ENCODE data around the gene MDC1.
"Not testable (repeated sequence)": the region's sequence is repeated elsewhere in the genome, so short reads cannot be mapped to it uniquely, and the experiment has no call there.

GRCh38 chr6:30764490-30765043 is 47.5 kb upstream of the MDC1 start:
- TF ChIP-seq, protein P1, sequence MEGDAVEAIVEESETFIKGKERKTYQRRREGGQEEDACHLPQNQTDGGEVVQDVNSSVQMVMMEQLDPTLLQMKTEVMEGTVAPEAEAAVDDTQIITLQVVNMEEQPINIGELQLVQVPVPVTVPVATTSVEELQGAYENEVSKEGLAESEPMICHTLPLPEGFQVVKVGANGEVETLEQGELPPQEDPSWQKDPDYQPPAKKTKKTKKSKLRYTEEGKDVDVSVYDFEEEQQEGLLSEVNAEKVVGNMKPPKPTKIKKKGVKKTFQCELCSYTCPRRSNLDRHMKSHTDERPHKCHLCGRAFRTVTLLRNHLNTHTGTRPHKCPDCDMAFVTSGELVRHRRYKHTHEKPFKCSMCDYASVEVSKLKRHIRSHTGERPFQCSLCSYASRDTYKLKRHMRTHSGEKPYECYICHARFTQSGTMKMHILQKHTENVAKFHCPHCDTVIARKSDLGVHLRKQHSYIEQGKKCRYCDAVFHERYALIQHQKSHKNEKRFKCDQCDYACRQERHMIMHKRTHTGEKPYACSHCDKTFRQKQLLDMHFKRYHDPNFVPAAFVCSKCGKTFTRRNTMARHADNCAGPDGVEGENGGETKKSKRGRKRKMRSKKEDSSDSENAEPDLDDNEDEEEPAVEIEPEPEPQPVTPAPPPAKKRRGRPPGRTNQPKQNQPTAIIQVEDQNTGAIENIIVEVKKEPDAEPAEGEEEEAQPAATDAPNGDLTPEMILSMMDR (IDR thresholded peaks at IDR 0.05; ENCODE audit: low read length): not testable (repeated sequence)
- not testable (repeated sequence) for TF ChIP-seq EZH2phosphoT487 (IDR thresholded peaks at IDR 0.05; ENCODE audit: low read length)

Measured in MM.1S (cell line).